Measurements from ENCODE around the gene KAZN.

GRCh38 chr1:14724246-14724645 is 125.8 kb downstream of the KAZN start:
- no peak for TF ChIP-seq CTCF (IDR thresholded peaks at IDR 0.05)
- TF ChIP-seq POLR2A (IDR thresholded peaks at IDR 0.05) = no peak

All from testis (tissue), 2 donors.